ENCODE measurements around the gene SPRTN. TPM values are rescaled to one million over a fixed set of nuclear protein-coding genes. Genes with fewer than 3 reads are reported as not detected.

Gene SPRTN
- total RNA-seq, 1 donor = 31.8 TPM

GRCh38 chr1:231383159-231383860, 45.2 kb downstream of the SPRTN start:
- H3K4me3 ChIP-seq (ENCODE audit: low read length) = no peak overlapping the region
- peaks cover 13% of the 10 kb centered on the region for H3K4me1 ChIP-seq (ENCODE audit: insufficient read depth, low read length)
- H3K27me3 ChIP-seq (ENCODE audit: insufficient read depth, low read length) = no peaks in the 10 kb centered on the region
- H3K9me3 ChIP-seq (ENCODE audit: low read depth, low read length) = no peaks in the 10 kb centered on the region

GRCh38 chr1:231384696-231385415, 46.8 kb downstream of the SPRTN start:
- H3K4me3 ChIP-seq (ENCODE audit: low read length) = no peak overlapping the region
- peaks cover 20% of the 10 kb centered on the region for H3K4me1 ChIP-seq (ENCODE audit: insufficient read depth, low read length)
- H3K27me3 ChIP-seq (ENCODE audit: insufficient read depth, low read length) = no peaks in the 10 kb centered on the region
- no peaks in the 10 kb centered on the region for H3K9me3 ChIP-seq (ENCODE audit: low read depth, low read length)

DNA sequence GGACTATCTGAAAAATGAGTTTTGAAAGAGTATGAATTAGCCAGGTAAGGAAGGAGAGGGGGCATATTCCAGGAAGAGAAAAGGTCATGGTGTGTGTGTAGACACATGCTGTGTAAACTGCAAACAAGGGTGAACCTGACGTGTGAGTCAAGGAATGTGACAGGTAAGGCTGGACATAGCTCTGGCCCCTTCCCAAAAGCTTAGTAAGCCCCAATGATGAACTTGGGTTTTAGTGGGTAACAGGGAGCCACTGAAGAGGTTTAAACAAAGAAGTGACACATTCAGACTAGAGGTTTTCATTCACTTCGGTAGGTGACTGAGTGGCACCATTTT, 47.3 kb downstream of the SPRTN start:
- H3K4me1 ChIP-seq (ENCODE audit: insufficient read depth, low read length) = peaks cover 20% of the 10 kb centered on the region
- no peak overlapping the region for H3K4me3 ChIP-seq (ENCODE audit: low read length)
- no peaks in the 10 kb centered on the region for H3K27me3 ChIP-seq (ENCODE audit: insufficient read depth, low read length)

DNA sequence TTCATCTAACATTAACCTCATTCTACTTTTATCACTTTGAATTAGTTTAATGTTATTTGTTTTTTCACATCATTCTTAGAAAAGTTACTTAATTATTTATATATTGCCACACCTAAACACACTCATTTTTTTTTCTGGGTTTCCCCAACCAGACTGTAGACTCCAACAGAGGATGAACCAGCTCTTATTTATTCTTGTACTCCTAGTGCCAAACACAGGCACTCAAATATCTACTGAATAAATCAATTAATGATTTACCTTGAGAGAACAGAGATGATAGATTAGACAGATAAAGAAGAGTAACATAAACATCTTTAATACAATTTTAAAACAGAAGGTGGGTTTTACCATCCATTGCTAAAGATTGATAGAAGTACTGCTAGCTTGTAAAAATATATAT, 48.4 kb downstream of the SPRTN start:
- Histone ChIP-seq H3K4me1 (ENCODE audit: insufficient read depth, low read length) (peaks cover 27% of the 10 kb centered on the region), H3K9me3 (ENCODE audit: low read depth, low read length) (no peaks in the 10 kb centered on the region), H3K27me3 (ENCODE audit: insufficient read depth, low read length) (no peaks in the 10 kb centered on the region), H3K4me3 (ENCODE audit: low read length) (no peak overlapping the region)

More for the DNA sequence above, 47.3 kb downstream of the SPRTN start:
- no peaks in the 10 kb centered on the region for H3K9me3 ChIP-seq (ENCODE audit: low read depth, low read length)

GRCh38 chr1:231387770-231388669, 49.9 kb downstream of the SPRTN start:
- Histone ChIP-seq H3K9me3 (ENCODE audit: low read depth, low read length) (no peaks in the 10 kb centered on the region), H3K4me1 (ENCODE audit: insufficient read depth, low read length) (peaks cover 27% of the 10 kb centered on the region), H3K27me3 (ENCODE audit: insufficient read depth, low read length) (no peaks in the 10 kb centered on the region), H3K4me3 (ENCODE audit: low read length) (no peak overlapping the region)

DNA sequence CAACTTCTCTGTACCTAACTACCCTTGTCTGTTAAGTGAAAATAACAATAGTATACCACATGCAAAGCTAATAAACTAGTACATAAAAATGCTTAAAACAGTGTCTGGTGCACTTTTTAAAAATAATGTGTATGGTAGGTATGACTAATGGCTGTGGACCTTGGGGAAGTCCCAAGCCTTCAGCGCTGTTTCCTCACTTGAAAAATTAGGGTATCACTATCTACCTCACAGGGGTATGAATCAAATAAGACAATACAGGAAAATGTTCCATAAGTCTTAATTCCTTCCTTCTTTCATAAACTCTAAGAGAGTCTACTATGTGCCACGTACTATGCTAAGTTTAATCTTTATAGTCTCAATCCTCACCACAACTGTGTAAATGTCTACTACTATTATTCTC, 52.0 kb downstream of the SPRTN start:
- H3K4me3 ChIP-seq (ENCODE audit: low read length) = no peak overlapping the region
- no peaks in the 10 kb centered on the region for H3K9me3 ChIP-seq (ENCODE audit: low read depth, low read length)
- H3K27me3 ChIP-seq (ENCODE audit: insufficient read depth, low read length) = no peaks in the 10 kb centered on the region
- H3K4me1 ChIP-seq (ENCODE audit: insufficient read depth, low read length) = peaks cover 22% of the 10 kb centered on the region

- H3K27me3 ChIP-seq (ENCODE audit: insufficient read depth, low read length) = no peaks in the 10 kb centered on the region
- H3K4me3 ChIP-seq (ENCODE audit: low read length) = no peak overlapping the region
- H3K4me1 ChIP-seq (ENCODE audit: insufficient read depth, low read length) = peaks cover 32% of the 10 kb centered on the region
- no peaks in the 10 kb centered on the region for H3K9me3 ChIP-seq (ENCODE audit: low read depth, low read length)
Observed at GRCh38 chr1:231392389-231393131, 54.5 kb downstream of the SPRTN start.

GRCh38 chr1:231393668-231394067, 55.6 kb downstream of the SPRTN start:
- Histone ChIP-seq H3K27me3 (ENCODE audit: insufficient read depth, low read length) (no peaks in the 10 kb centered on the region), H3K4me1 (ENCODE audit: insufficient read depth, low read length) (peaks cover 32% of the 10 kb centered on the region), H3K9me3 (ENCODE audit: low read depth, low read length) (no peaks in the 10 kb centered on the region), H3K4me3 (ENCODE audit: low read length) (no peak overlapping the region)

GRCh38 chr1:231395076-231395997, 57.2 kb downstream of the SPRTN start:
- Histone ChIP-seq H3K4me3 (ENCODE audit: low read length) (no peak overlapping the region), H3K27me3 (ENCODE audit: insufficient read depth, low read length) (no peaks in the 10 kb centered on the region), H3K4me1 (ENCODE audit: insufficient read depth, low read length) (peaks cover 27% of the 10 kb centered on the region), H3K9me3 (ENCODE audit: low read depth, low read length) (no peaks in the 10 kb centered on the region)

DNA sequence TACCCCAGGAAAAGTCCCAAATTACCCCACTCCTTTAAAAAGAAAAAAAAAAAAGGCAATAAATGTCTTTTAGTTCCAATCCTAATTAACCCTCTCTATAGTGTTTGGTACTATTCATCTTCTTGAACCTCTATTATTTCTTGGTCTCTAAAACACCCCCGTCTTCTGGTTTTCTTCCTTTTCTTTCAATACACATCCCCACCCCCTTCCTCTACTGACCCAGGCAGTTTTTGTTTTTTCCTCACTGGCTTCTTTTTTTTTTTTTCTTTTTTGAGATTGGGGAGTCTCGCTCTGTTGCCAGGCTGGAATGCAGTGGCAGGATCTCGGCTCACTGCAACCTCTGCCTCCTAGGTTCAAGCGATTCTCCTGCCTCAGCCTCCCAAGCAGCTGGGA, 57.9 kb downstream of the SPRTN start:
- Histone ChIP-seq H3K4me1 (ENCODE audit: insufficient read depth, low read length) (peaks cover 23% of the 10 kb centered on the region), H3K27me3 (ENCODE audit: insufficient read depth, low read length) (no peaks in the 10 kb centered on the region), H3K9me3 (ENCODE audit: low read depth, low read length) (no peaks in the 10 kb centered on the region), H3K4me3 (ENCODE audit: low read length) (no peak overlapping the region)

DNA sequence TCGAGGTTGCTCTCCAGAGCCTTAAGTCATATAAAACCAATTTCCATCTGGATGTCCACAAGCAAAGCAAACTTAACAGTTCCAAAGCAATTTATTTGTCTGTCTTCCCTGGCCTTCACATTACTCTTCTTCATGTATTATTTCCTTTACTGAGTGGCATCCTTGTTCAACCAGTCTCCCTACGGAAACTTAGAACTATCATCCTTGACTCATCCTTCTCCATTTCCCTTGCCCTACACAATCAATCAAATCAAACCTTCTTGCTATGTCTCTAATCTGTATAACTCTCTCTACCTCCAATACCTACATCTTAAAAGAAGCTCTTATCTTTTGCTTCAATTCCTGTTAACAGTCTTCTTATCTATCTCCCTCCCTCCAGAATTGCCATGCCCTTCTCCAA, 58.5 kb downstream of the SPRTN start:
- H3K4me3 ChIP-seq (ENCODE audit: low read length) = no peak overlapping the region
- H3K27me3 ChIP-seq (ENCODE audit: insufficient read depth, low read length) = no peaks in the 10 kb centered on the region
- H3K9me3 ChIP-seq (ENCODE audit: low read depth, low read length) = no peaks in the 10 kb centered on the region
- peaks cover 20% of the 10 kb centered on the region for H3K4me1 ChIP-seq (ENCODE audit: insufficient read depth, low read length)

GRCh38 chr1:231397886-231398671, 60.0 kb downstream of the SPRTN start:
- Histone ChIP-seq H3K9me3 (ENCODE audit: low read depth, low read length) (no peaks in the 10 kb centered on the region), H3K4me1 (ENCODE audit: insufficient read depth, low read length) (peaks cover 20% of the 10 kb centered on the region)

GRCh38 chr1:231401478-231401877, 63.4 kb downstream of the SPRTN start:
- Histone ChIP-seq H3K27me3 (ENCODE audit: insufficient read depth, low read length) (no peaks in the 10 kb centered on the region), H3K4me3 (ENCODE audit: low read length) (no peak overlapping the region)

More at GRCh38 chr1:231397886-231398671, 60.0 kb downstream of the SPRTN start:
- H3K27me3 ChIP-seq (ENCODE audit: insufficient read depth, low read length) = no peaks in the 10 kb centered on the region
- no peak overlapping the region for H3K4me3 ChIP-seq (ENCODE audit: low read length)

More at GRCh38 chr1:231401478-231401877, 63.4 kb downstream of the SPRTN start:
- H3K4me1 ChIP-seq (ENCODE audit: insufficient read depth, low read length) = peaks cover 6% of the 10 kb centered on the region
- H3K9me3 ChIP-seq (ENCODE audit: low read depth, low read length) = no peaks in the 10 kb centered on the region
